Stimulated activated naive CD8-positive, alpha-beta T cell treated with anti-CD3 and anti-CD28 coated beads, Interleukin-15, amount 100 ng/mL, for 72 hours (primary cell): Measurements from ENCODE around the gene EXOC3L4.
A peak's percentile ranks its signal among the peaks of the same experiment; 100 is the strongest.

Experiments used
- ATAC-seq: fragments of 150-1000 bp; cut with Tn5 transposase; 2 replicates; pipeline ENCODE4 v1.10.0; 2021; ENCODE audit warnings: mild to moderate bottlenecking, moderate library complexity
- DNase-seq, 2 donors: peaks; one replicate each; pipeline ENCODE4 v3.0.0; 2021 to 2022
- H3K27ac Mint-ChIP-seq, 2 donors: one replicate each; pipeline ENCODE4 v1.8.0; 2022; ENCODE audit warnings: mild to moderate bottlenecking in 2 of 2, mixed read lengths in 2 of 2, moderate library complexity in 2 of 2
- H3K27me3 Mint-ChIP-seq: one replicate; pipeline ENCODE4 v1.8.0; 2022; ENCODE audit warnings: mixed read lengths
- H3K4me1 Mint-ChIP-seq: one replicate; pipeline ENCODE4 v1.8.0; 2022; ENCODE audit warnings: mild to moderate bottlenecking, mixed read lengths
- H3K4me3 Mint-ChIP-seq, 2 donors: one replicate each; pipeline ENCODE4 v1.8.0; 2022; ENCODE audit warnings: mild to moderate bottlenecking in 2 of 2, mixed read lengths in 2 of 2, moderate library complexity in 1 of 2
- H3K9me3 Mint-ChIP-seq, 2 donors: one replicate each; pipeline ENCODE4 v1.8.0; 2022; ENCODE audit warnings: mixed read lengths in 2 of 2

The EXOC3L4 gene

DNA sequence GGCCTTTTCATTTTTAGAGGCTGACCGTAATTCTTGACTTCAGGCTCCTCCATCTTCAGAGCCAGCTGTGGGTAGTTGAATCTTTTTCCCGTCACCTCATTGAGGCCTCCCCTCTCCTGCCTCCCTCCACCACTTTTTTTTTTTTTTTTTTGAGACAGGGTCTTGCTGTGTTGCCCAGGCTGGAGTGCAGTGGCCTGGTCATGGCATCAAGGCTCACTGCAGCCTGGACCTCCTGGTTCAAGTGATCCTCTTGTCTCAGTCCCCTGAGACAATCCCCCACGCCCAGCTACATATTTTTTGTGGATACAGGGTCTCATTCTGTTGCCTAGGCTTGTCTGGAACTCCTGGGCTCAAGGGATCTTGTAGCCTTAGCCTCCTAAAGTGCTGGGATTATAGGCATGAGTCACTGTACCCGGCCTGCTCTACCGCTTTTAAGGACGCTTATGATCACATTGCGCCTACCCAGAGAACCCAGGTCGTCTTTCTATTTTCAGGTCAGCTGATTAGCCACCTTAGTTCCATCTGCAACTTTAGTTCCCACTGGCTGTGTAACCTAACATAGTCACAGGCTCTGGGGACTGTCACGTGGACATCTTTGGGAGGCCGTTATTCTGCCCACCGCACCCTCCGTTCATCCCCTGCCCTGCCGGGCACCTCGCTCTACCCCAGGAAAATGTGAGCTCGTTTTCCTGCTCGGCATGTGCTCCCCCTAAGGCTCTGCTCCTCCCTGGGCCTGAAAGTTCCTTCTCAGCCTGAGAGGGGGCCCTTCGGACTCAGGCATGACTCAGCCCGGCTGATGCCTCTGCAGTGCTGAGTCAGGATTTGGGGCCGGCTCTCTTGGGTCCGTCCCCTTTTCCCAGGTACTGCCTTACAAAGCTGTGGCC, 42.1 kb downstream of the EXOC3L4 start:
- Mint-ChIP-seq H3K4me1 (peaks cover 14% of the 10 kb centered on the region), H3K27ac (no peak overlapping the region), H3K9me3 (no peaks in the 10 kb centered on the region), H3K4me3 (no peak overlapping the region), H3K27me3 (peaks cover 36% of the 10 kb centered on the region)
- ATAC-seq (no peak), DNase-seq (no peak)

DNA sequence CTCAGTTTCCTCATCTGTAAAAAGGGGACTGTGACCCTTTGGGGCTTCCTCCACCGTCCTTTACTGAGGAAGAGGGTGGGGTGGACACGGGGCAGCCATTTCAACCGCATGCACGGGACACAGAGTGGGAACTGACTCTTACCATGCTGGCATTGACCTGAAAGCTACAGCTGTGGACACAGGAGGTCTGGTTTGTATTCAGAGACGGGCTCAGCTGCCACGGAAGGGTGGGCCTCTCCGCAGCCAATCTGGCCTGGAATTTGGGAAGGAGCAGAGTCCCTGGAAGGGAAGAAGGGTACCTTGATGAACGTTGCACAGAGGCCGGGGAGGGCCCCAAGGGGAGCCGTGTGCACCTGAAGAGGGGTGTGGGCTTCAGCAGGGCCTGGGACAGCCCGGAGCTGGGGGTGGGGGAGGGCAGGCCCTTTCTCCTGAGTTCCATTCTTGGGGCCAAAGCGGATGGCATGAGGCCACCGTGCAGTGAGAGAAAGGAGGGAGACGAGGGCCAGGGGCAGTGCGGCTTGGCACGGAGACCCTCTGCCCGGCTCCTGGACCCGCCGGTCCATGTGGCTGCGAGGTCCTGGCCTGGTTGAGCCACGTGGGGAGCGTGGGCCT, 43.3 kb downstream of the EXOC3L4 start:
- H3K4me1 Mint-ChIP-seq: peaks cover 14% of the 10 kb centered on the region

DNA sequence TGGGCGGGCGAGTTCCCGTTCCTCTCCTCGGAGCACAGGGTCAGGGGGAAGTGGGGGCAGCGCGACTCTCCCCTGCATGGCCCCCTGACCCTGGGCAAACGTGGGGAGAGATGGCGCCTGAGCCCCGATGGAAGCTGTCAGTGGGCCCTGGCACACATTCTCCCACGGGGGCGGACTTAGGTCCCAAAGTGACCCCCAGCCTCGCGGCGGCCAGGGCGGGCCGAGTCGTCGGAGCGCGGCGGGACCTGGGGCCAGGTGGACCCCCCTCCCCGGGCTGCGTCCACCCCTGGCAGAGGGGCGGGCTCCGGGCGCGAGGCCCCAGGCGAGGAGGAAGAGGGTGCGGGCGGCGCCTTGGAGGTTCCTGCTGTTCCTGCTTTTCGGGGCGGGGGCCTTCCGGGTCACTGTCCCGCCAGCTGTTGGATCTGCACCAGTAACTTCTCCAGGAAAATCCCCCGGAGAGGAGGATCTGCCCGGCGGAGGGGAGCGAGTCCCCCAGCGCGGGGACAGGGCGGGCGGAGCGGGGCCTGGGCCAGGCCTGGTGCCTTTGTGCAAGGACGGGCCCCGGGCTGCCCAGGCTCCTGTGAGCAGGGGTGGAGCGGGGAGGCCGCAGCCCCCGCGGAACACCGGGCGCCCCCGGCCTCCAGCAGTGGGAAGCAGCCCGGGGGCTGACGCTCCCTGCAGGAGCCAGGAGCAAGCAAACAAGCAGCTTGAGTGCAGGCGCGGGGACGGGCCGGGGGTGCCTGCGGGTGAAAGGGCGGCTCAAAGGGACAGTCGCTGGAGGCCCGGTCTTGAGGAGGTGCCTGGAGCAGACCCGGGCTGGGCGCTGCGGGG, 44.0 kb downstream of the EXOC3L4 start:
- H3K4me1 Mint-ChIP-seq: peaks cover 14% of the 10 kb centered on the region
- DNase-seq (no peak), ATAC-seq (peak; percentile 56)
- no peaks in the 10 kb centered on the region for H3K9me3 Mint-ChIP-seq
- no peak overlapping the region for H3K4me3 Mint-ChIP-seq
- peaks cover 55% of the 10 kb centered on the region for H3K27me3 Mint-ChIP-seq
- no peak overlapping the region for H3K27ac Mint-ChIP-seq

More for the DNA sequence above, 43.3 kb downstream of the EXOC3L4 start:
- Mint-ChIP-seq H3K27ac (no peak overlapping the region), H3K27me3 (peaks cover 47% of the 10 kb centered on the region), H3K9me3 (no peaks in the 10 kb centered on the region), H3K4me3 (no peak overlapping the region)
- ATAC-seq: no peak
- no peak for DNase-seq

DNA sequence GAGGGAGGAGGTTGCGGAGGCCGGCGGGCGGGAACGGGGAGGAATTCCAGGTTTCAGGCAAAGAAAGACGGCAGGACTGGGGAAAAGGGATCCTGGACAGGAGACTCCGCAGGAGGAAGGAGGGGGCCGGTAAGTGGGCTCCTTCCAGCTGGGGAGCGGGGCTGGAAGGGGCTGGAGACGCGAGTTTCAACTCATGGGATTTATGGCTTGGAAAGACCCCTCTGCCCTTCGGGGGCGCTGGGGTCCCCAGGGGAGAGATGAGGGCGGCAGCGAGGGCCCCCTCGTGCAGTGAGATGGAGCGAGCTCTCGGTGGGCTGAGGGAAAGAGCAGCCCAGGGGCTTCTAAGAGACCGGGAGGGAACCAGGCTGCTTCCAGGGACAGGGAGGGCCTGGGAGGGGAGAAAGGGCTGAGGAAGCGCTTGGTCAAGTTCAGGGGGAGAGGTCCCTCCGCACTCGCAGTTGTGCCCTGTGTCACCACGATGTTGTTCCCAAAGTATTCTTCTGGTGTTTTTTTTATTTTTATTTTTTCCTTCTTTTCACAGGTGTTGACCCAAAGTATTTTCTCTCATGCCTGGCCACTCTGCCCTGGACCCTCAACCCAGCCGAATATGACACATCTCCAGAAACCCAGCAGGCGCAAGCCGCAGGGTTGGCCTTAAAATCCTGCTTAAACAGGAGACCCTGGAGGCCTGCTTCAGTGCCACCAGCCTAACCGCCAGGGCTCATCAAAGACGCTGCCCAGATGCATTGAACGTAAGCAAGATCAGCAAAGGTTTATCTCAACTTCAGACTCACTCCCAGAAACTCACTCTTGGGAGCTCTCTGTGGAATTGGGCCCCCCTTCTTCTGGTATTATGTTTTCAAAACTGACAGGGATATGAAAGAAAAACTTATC, 44.9 kb downstream of the EXOC3L4 start:
- Mint-ChIP-seq H3K27ac (no peak overlapping the region), H3K9me3 (no peaks in the 10 kb centered on the region), H3K4me1 (peaks cover 14% of the 10 kb centered on the region), H3K4me3 (no peak overlapping the region), H3K27me3 (peaks cover 58% of the 10 kb centered on the region)
- no peak for ATAC-seq
- no peak for DNase-seq

DNA sequence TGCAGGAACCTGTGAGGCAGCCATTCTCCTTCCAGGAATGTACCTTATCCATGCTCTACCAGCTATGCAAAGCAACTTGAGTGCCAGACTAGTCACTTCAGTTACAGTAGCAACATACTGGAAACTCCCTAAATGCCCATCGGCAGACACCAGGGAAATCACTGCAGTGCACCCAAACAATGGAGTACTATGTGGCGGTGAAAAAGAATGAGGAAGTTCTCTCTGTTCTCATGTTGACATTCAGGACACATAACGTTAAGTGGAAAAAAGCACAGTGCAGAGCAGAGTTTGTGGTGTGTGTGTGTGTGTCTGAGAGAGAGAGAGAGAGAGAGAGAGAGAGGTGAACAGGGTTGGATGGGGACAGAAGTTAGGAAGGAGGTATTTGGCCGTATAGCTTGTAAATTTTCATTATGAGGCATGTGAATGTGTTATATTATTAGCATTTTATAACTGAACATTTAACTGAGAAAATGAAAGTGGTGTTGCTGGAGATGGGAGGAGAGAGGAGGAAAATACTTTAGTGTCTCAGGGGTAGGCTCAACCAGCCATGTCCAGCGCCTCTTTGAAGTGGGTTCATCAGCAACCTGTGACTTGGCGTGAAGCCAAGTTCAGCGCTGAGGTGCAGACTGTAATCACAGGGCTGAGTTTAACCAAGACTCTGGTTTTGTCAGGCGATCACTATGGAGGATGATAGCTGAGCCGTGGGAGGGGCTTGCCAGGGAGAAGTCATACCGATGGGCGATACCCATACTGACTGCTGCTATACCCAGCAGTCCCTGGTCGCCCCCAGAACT, 46.0 kb downstream of the EXOC3L4 start:
- ATAC-seq: peak; percentile 31
- no peaks in the 10 kb centered on the region for H3K9me3 Mint-ChIP-seq
- no peak for DNase-seq
- H3K27me3 Mint-ChIP-seq: peaks cover 58% of the 10 kb centered on the region
- H3K4me3 Mint-ChIP-seq: no peak overlapping the region
- H3K27ac Mint-ChIP-seq: no peak overlapping the region
- H3K4me1 Mint-ChIP-seq: peaks cover 14% of the 10 kb centered on the region

DNA sequence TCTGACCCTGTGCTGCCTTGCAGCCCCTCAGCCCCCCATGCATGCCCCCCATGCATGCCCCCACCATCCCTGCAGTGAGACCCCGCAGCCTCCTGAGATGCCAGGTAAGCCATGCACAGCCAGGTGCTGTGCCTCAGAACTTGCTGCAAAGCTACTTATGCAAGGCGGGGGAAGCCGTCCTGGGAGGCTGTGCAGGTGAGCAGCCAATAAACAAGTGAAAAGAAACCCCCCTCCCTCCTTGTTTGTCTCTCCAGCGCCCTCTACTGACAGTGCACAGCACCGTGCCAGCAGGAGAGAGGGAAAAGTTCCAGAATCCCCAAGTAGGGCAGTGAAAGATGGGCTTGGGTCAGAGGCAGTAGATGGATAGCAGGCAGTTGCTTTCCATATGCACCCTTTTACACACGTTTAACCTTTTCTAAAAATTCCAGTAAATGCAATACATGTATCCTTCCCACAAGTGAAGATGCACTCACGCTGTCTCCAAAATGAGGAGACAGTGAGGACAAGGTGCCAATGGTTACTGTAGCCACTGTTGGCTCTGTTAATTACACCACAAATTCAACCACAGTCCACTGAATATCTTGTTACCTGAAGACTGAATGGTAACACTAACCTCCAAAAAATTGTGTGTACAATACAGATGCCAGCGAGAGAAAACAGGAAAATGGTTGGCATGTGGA, 46.7 kb downstream of the EXOC3L4 start:
- H3K27me3 Mint-ChIP-seq: peaks cover 65% of the 10 kb centered on the region
- H3K9me3 Mint-ChIP-seq: no peaks in the 10 kb centered on the region
- no peak overlapping the region for H3K4me3 Mint-ChIP-seq
- DNase-seq (peak; percentile 33 to 52), ATAC-seq (peak; percentile 48)
- no peak overlapping the region for H3K27ac Mint-ChIP-seq
- H3K4me1 Mint-ChIP-seq: peaks cover 14% of the 10 kb centered on the region

DNA sequence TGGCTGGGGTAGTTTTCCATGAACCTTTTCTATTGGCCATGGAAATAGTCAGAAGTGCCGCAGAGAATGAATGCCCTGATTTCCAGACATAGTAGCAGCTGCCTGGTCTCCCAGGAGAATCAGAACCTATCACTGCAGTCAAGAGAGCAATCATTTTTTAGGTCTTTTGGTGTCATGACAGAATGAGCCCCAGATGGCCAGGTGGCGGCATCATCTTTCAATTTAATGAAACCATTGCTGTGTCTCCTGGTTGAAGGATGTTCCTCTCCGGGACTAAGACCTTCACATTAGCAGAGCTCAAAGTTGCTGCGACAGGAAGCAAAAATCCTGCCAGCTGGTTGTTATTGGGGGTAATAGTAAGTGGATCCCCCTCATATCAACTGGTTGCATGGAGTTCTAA, 47.5 kb downstream of the EXOC3L4 start:
- no peak for ATAC-seq
- Mint-ChIP-seq H3K27ac (no peak overlapping the region), H3K27me3 (peaks cover 66% of the 10 kb centered on the region), H3K4me1 (peaks cover 14% of the 10 kb centered on the region), H3K4me3 (no peak overlapping the region), H3K9me3 (no peaks in the 10 kb centered on the region)
- DNase-seq: no peak

DNA sequence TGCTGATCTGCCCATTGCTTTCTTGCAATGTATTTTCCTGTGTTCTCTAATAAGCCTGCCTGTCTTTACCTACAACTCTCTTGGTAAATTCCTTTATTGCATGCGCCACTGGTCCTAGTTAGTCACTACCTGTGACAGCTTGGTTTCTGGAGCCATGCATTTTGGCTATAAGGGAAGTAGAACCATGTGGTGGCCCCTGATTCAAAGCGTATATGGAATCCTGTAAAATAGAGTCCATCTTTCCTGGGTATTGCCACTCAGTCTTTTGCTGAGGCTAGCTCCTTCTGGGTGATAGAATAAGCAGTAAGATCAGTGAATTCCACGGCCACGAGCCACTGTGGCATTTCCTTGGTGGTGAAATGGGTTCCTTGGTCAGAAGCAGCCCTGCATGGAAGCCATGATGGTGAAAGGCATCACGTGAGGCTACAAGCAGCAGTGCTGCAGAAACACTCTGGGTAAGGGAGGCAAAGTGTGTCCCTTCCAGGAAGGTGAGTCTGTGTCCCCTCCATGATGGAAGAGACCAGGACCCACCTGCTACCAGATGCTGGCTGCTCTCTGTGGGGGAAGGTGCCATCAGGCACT, 48.3 kb downstream of the EXOC3L4 start:
- peaks cover 14% of the 10 kb centered on the region for H3K4me1 Mint-ChIP-seq
- H3K27ac Mint-ChIP-seq: no peak overlapping the region
- H3K9me3 Mint-ChIP-seq: no peaks in the 10 kb centered on the region
- DNase-seq: no peak
- no peak overlapping the region for H3K4me3 Mint-ChIP-seq
- no peak for ATAC-seq
- peaks cover 62% of the 10 kb centered on the region for H3K27me3 Mint-ChIP-seq

DNA sequence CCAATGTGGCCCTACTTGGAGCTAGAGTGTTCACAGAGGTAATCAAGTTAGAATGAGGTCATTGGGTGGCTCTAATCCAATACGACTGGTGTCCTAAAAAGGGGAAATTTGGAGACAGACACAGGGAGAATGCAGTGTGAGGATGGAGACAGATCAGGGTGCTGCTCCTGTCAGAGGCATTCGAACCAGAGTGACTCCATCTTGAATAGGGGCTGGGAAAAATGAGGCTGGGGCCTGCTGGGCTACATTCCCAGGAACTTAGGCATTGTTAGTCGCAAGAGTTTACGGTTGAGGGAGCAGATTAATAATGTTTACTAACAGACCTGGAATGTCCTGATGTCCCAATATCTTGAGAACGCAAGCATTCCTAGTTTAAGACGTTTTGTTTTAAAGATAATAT, 49.0 kb downstream of the EXOC3L4 start:
- peaks cover 59% of the 10 kb centered on the region for H3K27me3 Mint-ChIP-seq

DNA sequence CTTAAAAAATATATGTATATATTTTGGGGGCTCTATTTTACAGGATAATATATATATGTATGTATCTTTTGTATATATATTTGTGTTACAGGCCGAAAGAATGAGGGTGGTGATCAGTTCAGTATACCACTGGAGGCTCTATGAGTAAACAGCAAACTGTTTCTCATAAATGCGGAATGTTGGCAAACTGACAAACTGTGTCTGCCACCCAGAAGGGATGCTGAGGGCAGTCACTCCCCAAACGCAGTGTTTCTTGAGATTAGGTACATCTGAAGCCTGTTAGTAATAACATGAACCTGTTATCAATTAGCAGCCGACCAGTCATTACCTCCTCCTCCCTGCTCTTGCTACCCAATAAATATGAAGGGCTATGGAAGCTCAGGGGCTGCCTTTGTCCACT, 49.6 kb downstream of the EXOC3L4 start:
- DNase-seq: no peak
- H3K4me1 Mint-ChIP-seq: peaks cover 14% of the 10 kb centered on the region

More for the DNA sequence above, 49.0 kb downstream of the EXOC3L4 start:
- Mint-ChIP-seq H3K9me3 (no peaks in the 10 kb centered on the region), H3K4me3 (no peak overlapping the region), H3K4me1 (peaks cover 14% of the 10 kb centered on the region), H3K27ac (no peak overlapping the region)
- ATAC-seq: no peak
- DNase-seq: no peak

DNA sequence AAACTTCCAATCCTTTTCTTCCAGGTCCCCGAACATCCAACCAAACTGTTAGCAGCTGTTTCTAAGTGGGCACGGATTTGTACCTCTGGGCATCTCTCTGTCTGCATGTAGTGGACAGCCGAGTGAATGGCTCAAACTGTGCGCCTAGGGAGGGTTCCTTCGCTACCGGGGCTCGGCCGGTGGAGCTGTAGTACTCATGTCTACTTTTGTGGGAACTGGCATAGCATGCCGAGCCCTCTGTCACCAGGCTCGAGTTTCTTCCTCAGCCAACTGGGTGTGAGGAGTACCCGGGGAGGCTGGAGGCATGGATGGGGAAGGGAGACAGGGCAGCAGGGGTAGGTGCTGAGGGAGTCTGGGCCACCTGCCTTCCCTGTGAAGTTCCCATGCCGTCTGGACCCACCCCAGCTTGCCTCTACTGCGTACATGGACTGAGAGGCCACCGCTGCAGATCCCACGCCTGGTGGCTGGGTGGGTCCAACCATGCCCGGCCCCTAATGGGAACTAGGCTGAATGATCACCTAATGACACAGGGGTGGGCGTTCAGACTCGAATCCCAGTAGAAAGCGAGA, 51.7 kb downstream of the EXOC3L4 start:
- H3K27ac Mint-ChIP-seq: peak overlapping the region in 1 of 2 donors; percentile 66
- peaks cover 34% of the 10 kb centered on the region for H3K27me3 Mint-ChIP-seq
- peaks cover 3% of the 10 kb centered on the region for H3K4me1 Mint-ChIP-seq

More for the DNA sequence above, 49.6 kb downstream of the EXOC3L4 start:
- no peak overlapping the region for H3K27ac Mint-ChIP-seq
- no peak overlapping the region for H3K4me3 Mint-ChIP-seq
- no peaks in the 10 kb centered on the region for H3K9me3 Mint-ChIP-seq
- H3K27me3 Mint-ChIP-seq: peaks cover 56% of the 10 kb centered on the region
- ATAC-seq: no peak

DNA sequence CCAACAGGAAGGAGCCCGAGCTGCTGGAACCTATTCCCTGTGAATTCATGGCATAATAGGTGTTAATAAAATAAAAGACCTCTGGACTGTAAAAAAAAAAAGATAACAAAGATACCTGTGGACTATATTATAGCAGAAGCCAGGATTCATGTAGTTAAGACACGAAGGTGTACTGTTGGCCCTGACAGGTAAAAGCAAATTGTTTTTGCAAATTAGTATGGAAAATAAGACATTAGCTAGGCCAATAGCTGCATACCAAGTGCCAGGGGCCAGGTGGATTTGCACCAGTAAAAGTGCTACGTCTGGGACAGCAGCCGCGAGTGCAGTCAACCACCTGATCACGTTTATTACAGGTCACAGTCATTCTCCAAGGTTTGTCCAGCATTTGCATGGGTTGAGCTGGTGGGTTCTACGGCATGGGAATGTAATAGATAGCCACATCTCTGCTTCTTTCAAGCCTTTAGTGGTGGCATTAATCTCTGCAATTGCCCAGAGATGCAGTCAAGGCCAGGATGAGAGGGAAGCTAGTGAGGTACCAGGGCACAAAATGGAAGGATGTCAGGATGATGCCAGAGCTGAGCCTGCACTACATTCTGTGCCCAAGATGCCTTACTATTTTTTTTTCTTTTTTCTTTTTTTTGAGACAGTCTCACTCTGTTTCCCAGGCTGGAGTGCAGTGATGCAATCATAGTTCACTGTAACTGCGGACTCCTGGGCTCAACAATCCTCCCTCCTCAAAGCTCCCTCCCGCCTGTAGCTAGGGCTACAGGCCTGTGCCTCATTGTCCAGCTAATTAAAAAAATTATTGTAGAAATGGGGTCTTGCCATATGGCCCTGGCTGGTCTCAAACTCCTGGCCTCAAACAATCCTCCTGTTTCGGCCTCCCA, 55.1 kb downstream of the EXOC3L4 start:
- H3K4me1 Mint-ChIP-seq: no peaks in the 10 kb centered on the region
- DNase-seq: no peak
- H3K4me3 Mint-ChIP-seq: no peak overlapping the region
- H3K27me3 Mint-ChIP-seq: peaks cover 8% of the 10 kb centered on the region
- no peak for ATAC-seq
- no peak overlapping the region for H3K27ac Mint-ChIP-seq
- H3K9me3 Mint-ChIP-seq: no peaks in the 10 kb centered on the region

More for the DNA sequence above, 51.7 kb downstream of the EXOC3L4 start:
- Mint-ChIP-seq H3K9me3 (no peaks in the 10 kb centered on the region), H3K4me3 (no peak overlapping the region)
- DNase-seq: no peak
- no peak for ATAC-seq
